Measurements from ENCODE around the gene SNX24. TPM values are rescaled to one million over a fixed set of nuclear protein-coding genes. Genes with fewer than 3 reads are reported as not detected.
A peak's percentile ranks its signal among the peaks of the same experiment; 100 is the strongest.

Gene SNX24
- total and polyA plus RNA-seq, 9 of the 15 experiments (the other 6 are each of a cell fraction or from before 2014, with no cell fraction given) = 5.3 to 10.1 (median 7.9) TPM

- in situ Hi-C loops (cut with MboI) (no loop called here), intact Hi-C loops (cut with micrococcal nuclease) (no loop called here)
- FAIRE-seq = no peak
- no peaks in the 10 kb centered on the region for H3K9me3 ChIP-seq (replicated peaks; ENCODE audit: control insufficient read depth, insufficient read depth, low read depth, low read length)
- no peaks in the 10 kb centered on the region for H3K27me3 ChIP-seq (ENCODE audit: control insufficient read depth in 2 of 2, insufficient read depth in 2 of 2, low read length in 2 of 2)
- ChIA-PET CTCF (ENCODE audit: low intra/inter-chr PET ratio) (no interaction called here), POLR2A (interaction anchor here (0.7 to 1.3 kb wide), 3 partner anchors 9 to 58 kb away, joined by 3 read pairs; no protein-coding TSS in a partner anchor)
- WGBS (ENCODE audit: insufficient coverage, low coverage, missing lambda C conversion rate) = 55% methylated on average over 2 of the region's 2 CpGs
- TF ChIP-seq TCF7L2 (IDR thresholded peaks at IDR 0.05; ENCODE audit: low read depth, low read length) (no peak), CGGBP1 (CRISPR knock-in tag; IDR thresholded peaks at IDR 0.05) (no peak), EZH2 (IDR thresholded peaks at IDR 0.05; ENCODE audit: borderline replicate concordance, low read depth, low read length) (no peak), ZNF239 (CRISPR knock-in tag; IDR thresholded peaks at IDR 0.05) (no peak)
- peaks cover 0 to 21% of the 10 kb centered on the region in 2 experiments; a peak in 2 of 5 replicates for H3K4me1 ChIP-seq (replicated peaks in 1 of 2; ENCODE audit: control insufficient read depth in 2 of 2, insufficient read depth in 2 of 2, low read length in 2 of 2)
- no peaks in the 10 kb centered on the region for H3K79me2 ChIP-seq (ENCODE audit: control insufficient read depth, insufficient read depth, low read length)
- no peak overlapping the region for H3K4me3 ChIP-seq
- BruUV-seq (replicated peaks) = no TSS peak
- H4K20me1 ChIP-seq (replicated peaks; ENCODE audit: control insufficient read depth, insufficient read depth, low read length) = no peaks in the 10 kb centered on the region
- H2AFZ ChIP-seq (ENCODE audit: low read depth, low read length) = no peak overlapping the region
- no peaks in the 10 kb centered on the region for H3K9me1 ChIP-seq (ENCODE audit: control insufficient read depth, insufficient read depth, low read length)
- no peaks in the 10 kb centered on the region for H3K36me3 ChIP-seq (ENCODE audit: control insufficient read depth, insufficient read depth, low read length)
- DNase-seq (ENCODE audit: extremely low read depth in 1 of 4, low spot score in 3 of 4) = no peak
- no peak overlapping the region for H3K4me2 ChIP-seq (ENCODE audit: insufficient read depth, low read length)
- no peak overlapping the region for H3K27ac ChIP-seq (ENCODE audit: extremely low read depth, low read depth, low read length)
- peak; percentile 69 for ATAC-seq
- H3K9ac ChIP-seq (ENCODE audit: insufficient read depth in 1 of 2, low read depth in 2 of 2, low read length in 2 of 2) = no peak overlapping the region
These were observed 96.3 kb downstream of the SNX24 start for GRCh38 chr5:122941737-122942136.

GRCh38 chr5:122942164-122942914 lies 96.9 kb downstream of the SNX24 start:
- Histone ChIP-seq H3K79me2 (ENCODE audit: control insufficient read depth, insufficient read depth, low read length) (no peaks in the 10 kb centered on the region), H2AFZ (ENCODE audit: low read depth, low read length) (no peak overlapping the region), H3K9ac (ENCODE audit: insufficient read depth in 1 of 2, low read depth in 2 of 2, low read length in 2 of 2) (no peak overlapping the region), H3K36me3 (ENCODE audit: control insufficient read depth, insufficient read depth, low read length) (no peaks in the 10 kb centered on the region), H3K9me3 (replicated peaks; ENCODE audit: control insufficient read depth, insufficient read depth, low read depth, low read length) (no peaks in the 10 kb centered on the region), H3K27me3 (ENCODE audit: control insufficient read depth in 2 of 2, insufficient read depth in 2 of 2, low read length in 2 of 2) (no peaks in the 10 kb centered on the region), H3K27ac (ENCODE audit: extremely low read depth, low read depth, low read length) (no peak overlapping the region), H3K4me2 (ENCODE audit: insufficient read depth, low read length) (peak overlapping the region; percentile 26; the same call in 1 of the 2 replicates), H3K4me1 (replicated peaks in 1 of 2; ENCODE audit: control insufficient read depth in 2 of 2, insufficient read depth in 2 of 2, low read length in 2 of 2) (peaks cover 0 to 21% of the 10 kb centered on the region in 2 experiments; a peak in 2 of 5 replicates), H4K20me1 (replicated peaks; ENCODE audit: control insufficient read depth, insufficient read depth, low read length) (no peaks in the 10 kb centered on the region), H3K4me3 (no peak overlapping the region), H3K9me1 (ENCODE audit: control insufficient read depth, insufficient read depth, low read length) (no peaks in the 10 kb centered on the region)
- ATAC-seq (peak; percentile 83), DNase-seq (ENCODE audit: extremely low read depth in 1 of 4, low spot score in 3 of 4) (peak in 3 of 4 experiments; percentile 13 to 81 (median 56)), FAIRE-seq (peak; percentile 92)
- intact Hi-C loops (cut with micrococcal nuclease) (no loop called here), in situ Hi-C loops (cut with MboI) (no loop called here)
- WGBS (ENCODE audit: insufficient coverage, low coverage, missing lambda C conversion rate) = 9% methylated on average over 8 of the region's 8 CpGs
- no TSS peak for BruUV-seq (replicated peaks)
- CTCF ChIA-PET (ENCODE audit: low intra/inter-chr PET ratio) = no interaction called here
- POLR2A ChIA-PET = interaction anchor here (0.6 to 1.3 kb wide), 4 partner anchors 9 to 21 kb away, joined by 3 read pairs; no protein-coding TSS in a partner anchor
- TF ChIP-seq ATF3 (IDR thresholded peaks at IDR 0.05) (no peak), ATF3 (CRISPR knock-in tag; conservative IDR thresholded peaks at IDR 0.05) (no peak), PHB2 (IDR thresholded peaks at IDR 0.05; ENCODE audit: low read depth) (no peak), ZSCAN29 (IDR thresholded peaks at IDR 0.05) (no peak), ZNF655 (CRISPR knock-in tag; IDR thresholded peaks at IDR 0.05) (no peak), ZNF174 (CRISPR knock-in tag; IDR thresholded peaks at IDR 0.05) (no peak)
